K562 (cell line): ENCODE results near the gene COX11. TPM values are rescaled to one million over a fixed set of nuclear protein-coding genes. Genes with fewer than 3 reads are reported as not detected.
A peak's percentile ranks its signal among the peaks of the same experiment; 100 is the strongest.

Source experiments
- CEBPB ChIP-seq: fragments of 450-650 bp; IDR thresholded peaks from 2 replicates; pipeline ENCODE4 v1.6.1; 2016; ENCODE audit warnings: missing genetic modification characterization, missing compliant biosample characterization
- MTA1 ChIP-seq: fragments of 450-650 bp; IDR thresholded peaks from 2 replicates; pipeline ENCODE4 v1.6.1; 2017; ENCODE audit warnings: borderline replicate concordance
- TAF9B ChIP-seq: fragments of 450-650 bp; IDR thresholded peaks from 2 replicates; pipeline ENCODE4 v1.6.1; 2018; ENCODE audit warnings: mild to moderate bottlenecking; ENCODE audit not compliant: partially characterized antibody
- TFAP4 ChIP-seq: sonication (generic); formaldehyde crosslinking; IDR thresholded peaks from 2 replicates; pipeline ENCODE4 v1.8.0; 2022; ENCODE audit warnings: missing genetic modification reagents, mild to moderate bottlenecking, moderate library complexity, borderline replicate concordance
- THAP12 ChIP-seq: fragments of 250-450 bp; sonication (Bioruptor Pico); IDR thresholded peaks from 2 replicates; pipeline ENCODE4 v1.9.0; 2021; ENCODE audit warnings: mild to moderate bottlenecking, inconsistent platforms
- UBTF ChIP-seq, 2 experiments: IDR thresholded peaks; 2 replicates each; pipeline ENCODE4 v1.6.1; 2012; ENCODE audit warnings: improper control_type of control experiment in 2 of 2, low read depth in 2 of 2, low read length in 2 of 2, borderline replicate concordance in 1 of 2
- ZBTB1 ChIP-seq: sonication (generic); formaldehyde crosslinking; IDR thresholded peaks from 2 replicates; pipeline ENCODE4 v1.8.1; 2023; ENCODE audit warnings: missing genetic modification reagents, low read depth, mild to moderate bottlenecking, borderline replicate concordance
- ZNF318 ChIP-seq, 2 experiments: fragments of 450-650 bp; IDR thresholded peaks; 2 replicates each; pipeline ENCODE4 v1.6.1; 2016; ENCODE audit warnings: mild to moderate bottlenecking in 2 of 2, borderline replicate concordance in 1 of 2, low read depth in 1 of 2, moderate library complexity in 1 of 2
- polyA plus RNA-seq, 8 experiments: library from polyadenylated mRNA; depleted of rRNA in 4 of 8; stranded (reverse) in 5 of 8; unstranded in 3 of 8; fragments of >200 nt; fragmentation: Nextera tagmentation in 2 of 8; fragmentation: Illumina TruSeq in 1 of 8; extraction: Ambion mirVana in 2 of 8; extraction: Trizol in 1 of 8; gene quantifications; 2 replicates each; pipeline versions ENCODE4 v1.2.1 to v1.2.3, GENCODE V29; 2011 to 2014; ENCODE audit warnings: inconsistent platforms in 1 of 8, missing spikeins in 1 of 8
- total RNA-seq, 7 experiments: library from RNA; depleted of rRNA in 6 of 7; stranded (reverse); fragments of >200 nt in 6 of 7; fragmentation: Illumina TruSeq in 2 of 7; extraction: Trizol in 2 of 7; gene quantifications; 2 replicates each; pipeline versions ENCODE4 v1.2.1 to v1.2.3, GENCODE V29; 2011 to 2021; ENCODE audit warnings: low replicate concordance in 1 of 7
- TF ChIP-seq, protein P1 (sequence below): fragments of 450-650 bp; IDR thresholded peaks from 2 replicates; pipeline ENCODE4 v1.6.1; 2016; ENCODE audit warnings: borderline replicate concordance

The COX11 gene
- total and polyA plus RNA-seq, 9 of the 15 experiments (the other 6 are each of a cell fraction or from before 2014, with no cell fraction given): 18.5 to 112 (median 30.7) TPM

DNA sequence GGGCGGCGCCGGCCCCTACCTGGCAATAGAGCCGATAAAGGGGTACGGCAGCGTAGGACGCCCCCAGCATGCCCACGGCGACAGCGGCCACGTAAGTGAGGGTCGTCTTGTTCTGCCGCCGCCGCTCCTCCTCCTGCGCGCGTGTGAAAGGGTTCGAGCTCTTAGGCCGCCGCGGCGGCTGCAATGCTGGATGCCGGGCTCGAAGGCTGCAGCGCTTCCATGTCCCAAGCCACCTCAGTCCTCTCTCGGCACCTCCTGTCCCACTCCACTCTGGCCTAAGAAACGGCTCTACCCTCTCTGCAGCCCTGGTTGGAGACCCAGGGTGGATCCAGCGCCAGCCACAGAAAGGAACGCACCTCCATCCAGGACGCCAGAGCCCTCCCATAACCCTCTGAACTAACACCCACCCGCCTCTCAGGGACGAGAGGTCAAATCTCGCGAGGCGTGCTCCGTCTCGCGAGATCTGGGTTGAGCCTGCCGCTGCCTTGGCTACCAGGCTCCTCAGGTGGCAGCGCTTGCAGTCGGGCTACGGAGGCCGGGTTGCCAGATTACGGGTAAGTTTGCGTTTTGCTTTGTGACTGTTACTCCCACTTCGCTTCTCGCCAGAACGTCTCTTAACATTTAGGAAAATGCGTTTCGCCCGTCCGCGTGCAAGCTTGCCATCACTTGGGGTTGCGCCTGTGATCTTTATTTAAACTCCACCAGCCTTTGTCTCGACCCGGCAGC lies at the start of gene COX11, which contains the start of gene STXBP4 (continued):
- TF ChIP-seq, protein P1, sequence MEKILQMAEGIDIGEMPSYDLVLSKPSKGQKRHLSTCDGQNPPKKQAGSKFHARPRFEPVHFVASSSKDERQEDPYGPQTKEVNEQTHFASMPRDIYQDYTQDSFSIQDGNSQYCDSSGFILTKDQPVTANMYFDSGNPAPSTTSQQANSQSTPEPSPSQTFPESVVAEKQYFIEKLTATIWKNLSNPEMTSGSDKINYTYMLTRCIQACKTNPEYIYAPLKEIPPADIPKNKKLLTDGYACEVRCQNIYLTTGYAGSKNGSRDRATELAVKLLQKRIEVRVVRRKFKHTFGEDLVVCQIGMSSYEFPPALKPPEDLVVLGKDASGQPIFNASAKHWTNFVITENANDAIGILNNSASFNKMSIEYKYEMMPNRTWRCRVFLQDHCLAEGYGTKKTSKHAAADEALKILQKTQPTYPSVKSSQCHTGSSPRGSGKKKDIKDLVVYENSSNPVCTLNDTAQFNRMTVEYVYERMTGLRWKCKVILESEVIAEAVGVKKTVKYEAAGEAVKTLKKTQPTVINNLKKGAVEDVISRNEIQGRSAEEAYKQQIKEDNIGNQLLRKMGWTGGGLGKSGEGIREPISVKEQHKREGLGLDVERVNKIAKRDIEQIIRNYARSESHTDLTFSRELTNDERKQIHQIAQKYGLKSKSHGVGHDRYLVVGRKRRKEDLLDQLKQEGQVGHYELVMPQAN: peak; percentile 56; the same call in 1 of the 2 replicates
- TF ChIP-seq TAF9B: peak; percentile 68
- no peak for TF ChIP-seq ZNF318 (IDR thresholded peaks at IDR 0.05; ENCODE audit: borderline replicate concordance in 1 of 2, low read depth in 1 of 2)
- 0 out of 2 replicates have a peak, but pooled peaks have one; percentile 50 for TF ChIP-seq THAP12
- TF ChIP-seq CEBPB (tag): no peak
- peak; percentile 81 for TF ChIP-seq TFAP4 (CRISPR knock-in tag)
- TF ChIP-seq ZBTB1 (CRISPR knock-in tag): no peak
- TF ChIP-seq MTA1: no peak
- peak in 1 of 2 experiments; percentile 10; a peak in 1 of 4 replicates for TF ChIP-seq UBTF (IDR thresholded peaks at IDR 0.05; ENCODE audit: borderline replicate concordance in 1 of 2, low read depth in 2 of 2, low read length in 2 of 2)
